HCEC 1CT (cell line): ENCODE data around the gene ABITRAM.
A peak's percentile ranks its signal among the peaks of the same experiment; 100 is the strongest.
"Not testable (repeated sequence)": the region's sequence is repeated elsewhere in the genome, so short reads cannot be mapped to it uniquely, and the experiment has no call there.

Experiments used
- DNase-seq: peaks from one replicate; pipeline ENCODE4 v3.0.0-alpha.2; 2017

Gene ABITRAM

GRCh38 chr9:108934323-108934893 lies at the start of gene ABITRAM:
Gene ABITRAM, plus strand, starts transcription at chr9:108934400. Its CDS starts 87 bp downstream, at chr9:108934487.
- peak; percentile 76 for DNase-seq

GRCh38 chr9:108884701-108885100 lies 49.5 kb upstream of the ABITRAM start:
- DNase-seq = no peak

DNA sequence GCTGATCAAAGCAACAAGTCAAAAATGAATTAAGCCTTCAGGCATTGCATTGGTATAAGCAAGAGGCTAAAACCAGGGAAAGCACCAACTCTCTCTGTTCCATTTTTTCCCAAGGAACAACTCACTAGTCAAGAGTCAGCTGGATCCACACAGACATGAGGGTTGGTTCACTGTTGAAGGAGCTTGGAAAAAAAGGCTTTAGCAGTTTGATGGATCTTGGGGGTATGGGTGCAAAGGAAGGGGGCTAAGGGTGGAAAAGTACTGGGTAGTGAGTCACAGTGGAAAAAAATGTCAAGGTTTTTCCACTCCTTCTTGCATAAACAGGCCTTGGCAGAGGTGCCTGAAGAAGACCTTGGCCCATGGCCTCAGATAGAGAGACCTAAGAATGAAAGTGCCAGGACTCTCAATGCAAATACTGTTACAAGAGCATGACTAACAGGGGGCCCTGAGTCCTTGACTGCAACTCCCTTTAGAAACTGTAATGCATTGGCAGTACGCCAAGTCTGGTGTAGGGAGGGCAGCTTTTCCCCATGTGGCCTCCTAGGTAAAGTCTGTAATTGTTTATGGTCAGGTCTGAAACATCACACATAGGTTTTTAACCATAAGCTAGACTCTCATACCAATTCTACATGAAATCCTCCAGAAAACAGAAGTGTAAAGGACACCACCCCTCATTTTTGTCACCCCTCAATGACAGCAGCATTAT lies 48.4 kb upstream of the ABITRAM start:
- peak; percentile 76 for DNase-seq

DNA sequence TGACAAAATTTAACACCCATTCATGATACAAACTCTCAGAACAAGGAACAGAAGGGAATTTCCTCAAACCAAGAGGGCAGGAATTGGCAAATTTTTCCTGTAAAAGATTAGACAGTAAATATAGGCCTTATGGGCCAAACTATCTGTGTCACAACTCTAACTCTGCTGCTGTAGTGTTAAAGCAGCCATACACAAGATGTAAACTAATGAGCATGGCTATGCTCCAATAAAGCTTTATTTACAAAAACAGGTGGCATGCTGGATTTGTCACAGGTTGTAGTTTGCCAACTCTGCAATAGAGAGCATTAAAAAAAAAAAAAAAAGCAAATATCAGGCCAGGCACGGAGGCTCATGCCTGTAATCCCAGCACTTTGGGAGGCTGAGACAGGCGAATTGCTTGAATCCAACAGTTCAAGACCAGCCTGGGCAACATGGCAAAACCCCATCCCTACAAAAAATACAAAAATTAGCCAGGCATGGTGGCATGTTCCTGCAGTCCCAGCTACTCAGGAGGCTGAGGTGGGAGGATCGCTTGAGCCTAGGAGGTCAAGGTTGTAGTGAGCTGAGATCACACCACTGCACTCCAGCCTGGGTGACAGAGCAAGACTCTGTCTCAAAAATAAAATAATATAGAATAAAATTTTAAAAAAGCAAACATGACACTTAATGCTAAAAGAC lies 47.5 kb upstream of the ABITRAM start:
- not testable (repeated sequence) for DNase-seq

- DNase-seq = no peak
Observed at GRCh38 chr9:108889649-108890067, 44.5 kb upstream of the ABITRAM start.

GRCh38 chr9:108894225-108894997 lies 39.8 kb upstream of the ABITRAM start:
- DNase-seq = no peak

GRCh38 chr9:108897324-108898096 lies 36.7 kb upstream of the ABITRAM start:
- no peak for DNase-seq

GRCh38 chr9:108899023-108899695 lies 35.0 kb upstream of the ABITRAM start:
- DNase-seq = not testable (repeated sequence)

DNA sequence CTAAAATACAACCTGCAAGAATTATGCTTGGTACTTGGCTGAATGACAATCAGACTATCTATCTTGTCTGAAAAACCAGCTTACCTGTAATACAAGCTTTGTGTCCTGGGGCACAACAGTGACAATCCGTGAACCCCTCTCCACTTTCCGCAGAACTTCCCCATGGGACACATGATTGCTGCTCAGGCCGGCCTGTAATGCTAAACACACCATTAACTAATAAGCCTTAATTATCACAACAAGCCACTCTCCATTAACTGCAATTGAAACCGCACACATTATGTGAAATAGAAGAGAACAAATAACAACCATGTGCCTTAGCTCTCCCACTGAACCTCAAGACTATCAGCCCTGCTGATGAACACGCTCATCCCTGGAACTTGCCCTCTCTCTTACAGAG lies 34.0 kb upstream of the ABITRAM start:
- DNase-seq = no peak

GRCh38 chr9:108903420-108904103 lies 30.6 kb upstream of the ABITRAM start:
- DNase-seq = no peak

DNA sequence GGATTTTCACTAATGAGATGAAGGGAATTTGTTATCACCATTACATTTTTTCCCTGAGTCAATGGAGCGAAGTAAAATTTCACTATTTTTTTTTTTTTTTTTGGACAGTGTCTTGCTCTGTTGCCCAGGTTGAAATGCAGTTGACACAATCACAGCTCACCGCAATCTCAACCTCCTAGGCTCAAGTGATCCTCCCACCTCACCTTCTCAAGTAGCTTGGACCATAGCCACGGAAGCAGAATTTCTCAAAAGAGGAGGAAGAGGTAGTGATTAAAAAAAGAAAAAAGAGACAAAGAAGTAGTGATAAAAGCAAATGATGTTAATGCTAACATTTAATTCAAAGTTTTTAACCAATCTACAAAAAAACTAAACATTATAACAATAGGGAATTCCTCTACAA lies 30.0 kb upstream of the ABITRAM start:
- DNase-seq = no peak

GRCh38 chr9:108905494-108905893 lies 28.7 kb upstream of the ABITRAM start:
- DNase-seq = no peak

DNA sequence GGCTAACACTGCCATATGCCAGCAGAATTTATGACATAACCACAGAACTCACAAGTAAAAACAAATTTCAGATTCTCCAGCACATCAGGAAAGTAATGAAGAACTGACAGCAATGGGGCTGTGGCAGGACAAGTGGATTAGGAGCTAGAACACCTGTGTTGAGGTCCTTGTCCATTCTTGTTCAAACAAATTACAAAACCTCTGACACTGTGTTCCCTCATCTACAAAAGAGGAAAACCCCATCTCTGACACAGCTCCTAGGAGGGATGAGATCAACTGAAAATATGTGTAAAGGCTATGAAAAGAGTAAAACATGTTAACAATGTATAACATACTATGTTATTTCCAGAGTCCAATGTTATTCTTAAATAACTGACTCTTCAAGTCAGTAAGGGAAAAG lies 23.8 kb upstream of the ABITRAM start:
- DNase-seq = no peak

- DNase-seq = no peak
Observed at GRCh38 chr9:108910914-108911313, 23.3 kb upstream of the ABITRAM start.

GRCh38 chr9:108911820-108912219 lies 22.4 kb upstream of the ABITRAM start:
- DNase-seq = no peak

DNA sequence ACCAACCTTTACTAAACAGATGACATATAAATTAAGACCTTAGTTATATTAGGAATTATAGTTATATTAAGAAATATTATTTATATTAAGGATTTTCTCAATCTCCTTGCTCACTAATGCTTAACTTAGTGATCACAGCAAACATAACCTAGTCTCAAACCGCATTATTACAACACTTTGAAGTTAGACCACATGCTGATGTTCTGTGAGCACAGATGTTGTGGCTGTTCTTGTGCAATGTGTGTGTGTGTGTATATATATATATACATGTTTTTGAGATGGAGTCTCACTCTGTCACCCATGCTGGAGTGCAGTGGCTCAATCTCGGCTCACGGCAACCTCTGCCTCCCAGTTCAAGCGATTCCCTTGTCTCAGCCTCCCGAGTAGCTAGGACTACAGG lies 20.8 kb upstream of the ABITRAM start:
- DNase-seq = no peak

DNA sequence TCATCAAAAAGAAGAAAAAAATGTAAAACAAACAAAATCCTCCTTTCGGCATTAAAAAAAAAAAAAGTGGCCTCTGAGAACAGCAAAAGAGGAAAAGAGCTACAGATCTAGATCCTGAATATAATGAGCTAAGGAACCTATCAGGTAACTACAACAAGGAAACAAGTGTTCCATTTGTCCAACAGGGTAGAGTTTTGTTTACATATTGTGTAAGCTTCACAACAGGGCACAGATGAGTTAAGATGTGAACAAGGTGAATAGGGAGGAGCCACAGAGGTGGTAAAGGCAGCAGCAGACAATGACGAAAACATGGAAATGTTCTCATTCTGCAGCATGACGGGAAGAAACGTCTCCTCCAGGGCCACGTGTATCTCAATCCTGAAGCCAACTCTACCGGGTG lies 14.7 kb upstream of the ABITRAM start:
- DNase-seq = no peak

GRCh38 chr9:108920401-108920800 lies 13.8 kb upstream of the ABITRAM start:
- DNase-seq = not testable (repeated sequence)

DNA sequence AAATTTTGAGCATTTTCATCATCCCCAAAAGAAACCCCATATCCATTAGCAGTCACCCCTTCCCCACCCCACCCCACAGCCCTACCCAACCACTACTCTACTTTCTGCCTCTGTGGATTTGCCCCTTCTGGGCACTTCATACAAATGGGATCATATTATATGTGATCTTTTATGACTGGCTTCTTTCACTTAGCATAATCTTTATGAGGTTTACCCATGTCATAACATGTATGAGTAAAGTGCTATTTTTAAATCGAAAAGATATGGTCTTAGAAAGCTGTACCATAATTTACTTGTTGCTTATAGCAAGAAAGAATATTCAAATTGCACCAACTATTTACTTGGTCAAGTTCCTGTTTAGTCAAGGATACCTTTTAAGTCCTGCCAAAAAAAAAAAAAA lies 13.0 kb upstream of the ABITRAM start:
- no peak for DNase-seq

- no peak for DNase-seq
Observed at GRCh38 chr9:108924466-108924865, 9.7 kb upstream of the ABITRAM start.

- DNase-seq = no peak
Observed at GRCh38 chr9:108928386-108928785, 5.8 kb upstream of the ABITRAM start.
